A549 treated with Hydrocortisone at 1 μM for 4 hours (cell line): ENCODE results near the gene NUP62. TPM values are rescaled to one million over a fixed set of nuclear protein-coding genes. Genes with fewer than 3 reads are reported as not detected.

Experiments
- total RNA-seq: library from RNA; stranded (reverse); fragments of 200-300 nt; extraction: Qiagen RNA extraction; gene quantifications from 5 replicates; pipeline ENCODE4 v1.2.3, GENCODE V29; 2022

Gene NUP62
- total RNA-seq = 83.4 to 88.1 TPM (median 83.9 TPM) in 5 replicates

GRCh38 chr19:49929121-49929610 is at the start of gene NUP62, which contains the start of gene ATF5:
TSS of gene NUP62 (minus strand) at chr19:49929504. CDS start at chr19:49909807, 19,697 bp downstream.
TSS of gene ATF5 (plus strand) at chr19:49929205. CDS start at chr19:49930851, 1,646 bp downstream.

GRCh38 chr19:49960980-49961379 is 31.7 kb upstream of the NUP62 start, which contains the start of gene SIGLEC11:
TSS of gene SIGLEC11 (minus strand) at chr19:49961172. CDS start at chr19:49961081, 91 bp downstream.

GRCh38 chr19:49896863-49897621 is 32.3 kb downstream of the NUP62 start, which contains the start of gene IL4I1:
TSS of gene IL4I1 (minus strand) at chr19:49896887. CDS start at chr19:49896160, 727 bp downstream.

GRCh38 chr19:49877020-49877878 is 52.1 kb downstream of the NUP62 start, which contains the start of the genes AKT1S1 and TBC1D17:
TSS of gene AKT1S1 (minus strand) at chr19:49877355. CDS start at chr19:49873295, 4,060 bp downstream.
TSS of gene TBC1D17 (plus strand) at chr19:49877702. CDS start at chr19:49877724, 22 bp downstream.

GRCh38 chr19:49866933-49867782 is 62.1 kb downstream of the NUP62 start, which contains the start of gene PNKP:
TSS of gene PNKP (minus strand) at chr19:49867576. CDS start at chr19:49867204, 372 bp downstream.

Other genes starting within 250 kb of the NUP62 start
- gene ADM5, start 239.9 kb downstream of the NUP62 start, total RNA-seq = 3.1 to 6.1 TPM (median 5.4 TPM) in 5 replicates
- gene CPT1C, start 238.4 kb downstream of the NUP62 start, total RNA-seq = 10.9 to 14.1 TPM (median 11.8 TPM) in 5 replicates
- gene TSKS, start 166.2 kb downstream of the NUP62 start, total RNA-seq = not detected in 5 replicates
- gene AP2A1, start 162.5 kb downstream of the NUP62 start, total RNA-seq = 49.2 to 57.2 TPM (median 53.4 TPM) in 5 replicates
- gene FUZ, start 116.2 kb downstream of the NUP62 start, total RNA-seq = 14.2 to 15.0 TPM (median 14.4 TPM) in 5 replicates
- gene MED25, start 111.2 kb downstream of the NUP62 start, total RNA-seq = 52.5 to 69.5 TPM (median 64.5 TPM) in 5 replicates
- gene PTOV1, start 78.3 kb downstream of the NUP62 start, total RNA-seq = 109 to 153 TPM (median 147 TPM) in 5 replicates
- gene PNKP, start 61.9 kb downstream of the NUP62 start, total RNA-seq = 43.3 to 55.7 TPM (median 46.1 TPM) in 5 replicates
- 69.0 to 114 TPM (median 102 TPM) in 5 replicates for gene AKT1S1, start 52.1 kb downstream of the NUP62 start, total RNA-seq
- gene TBC1D17, start 51.8 kb downstream of the NUP62 start, total RNA-seq = 20.8 to 22.0 TPM (median 21.7 TPM) in 5 replicates
- gene IL4I1, start 32.6 kb downstream of the NUP62 start, total RNA-seq = 0.58 to 1.0 TPM (median 0.66 TPM) in 5 replicates
- 46.1 to 53.6 TPM (median 48.0 TPM) in 5 replicates for gene ATF5, start 299 bp downstream of the NUP62 start, total RNA-seq
- 0.07 to 0.13 TPM (median 0.07 TPM) in 5 replicates for gene SIGLEC11, start 31.7 kb upstream of the NUP62 start, total RNA-seq
- 37.4 to 47.1 TPM (median 39.7 TPM) in 5 replicates for gene VRK3, start 95.9 kb upstream of the NUP62 start, total RNA-seq
- 7.6 to 13.2 TPM (median 9.8 TPM) in 5 replicates for gene ZNF473, start 96.5 kb upstream of the NUP62 start, total RNA-seq
- gene IZUMO2, start 233.8 kb upstream of the NUP62 start, total RNA-seq = not detected in 5 replicates